Measurements from ENCODE around the gene COL20A1. TPM values are rescaled to one million over a fixed set of nuclear protein-coding genes. Genes with fewer than 3 reads are reported as not detected.

COL20A1 gene
- total RNA-seq, 1 experiment from 2014 or later, result 0.23 TPM

GRCh38 chr20:63254232-63254605, 38.8 kb upstream of the COL20A1 start, which contains the start of gene NKAIN4:
Gene NKAIN4, minus strand, starts transcription at chr20:63254463. Its CDS starts 13 bp downstream, at chr20:63254450.
- Histone ChIP-seq H3K27me3 (ENCODE audit: control insufficient read depth, insufficient read depth, low read length) (no peaks in the 10 kb centered on the region; the same call in 1 of the 2 replicates), H3K4me3 (ENCODE audit: low read depth in 2 of 2, low read length in 2 of 2) (peak within 1 kb of the TSS; percentile 30 to 35), H3K27ac (ENCODE audit: low read length) (no peak within 1 kb of the TSS), H3K4me1 (ENCODE audit: control insufficient read depth, insufficient read depth, low read length) (peaks cover 14% of the 10 kb centered on the region), H3K9me3 (ENCODE audit: control insufficient read depth, insufficient read depth, low read depth, low read length) (no peaks in the 10 kb centered on the region), H3K36me3 (ENCODE audit: control insufficient read depth, insufficient read depth, low read length) (no peaks in the 10 kb centered on the region)
- CTCF ChIA-PET, result interaction anchor here (1.0 to 4.0 kb wide), 3 partner anchors 21 to 31 kb away, joined by 5 to 37 read pairs (median 25); no protein-coding TSS in a partner anchor
- intact Hi-C loops (cut with micrococcal nuclease; ENCODE audit: unreplicated experiment) (no loop called here), in situ Hi-C loops (cut with HindIII; ENCODE audit: low pct_unique_long_range_greater_than_20kb, low sequenced_read_pairs) (no loop called here)
- no TSS peak for BruUV-seq (replicated peaks)
- POLR2A ChIA-PET, result no interaction called here
- no peak for TF ChIP-seq TCF7L2 (IDR thresholded peaks at IDR 0.05; ENCODE audit: low read depth, low read length)
- no peak for TF ChIP-seq CTCF (IDR thresholded peaks at IDR 0.05)
- no peak for TF ChIP-seq SIN3A (IDR thresholded peaks at IDR 0.05; ENCODE audit: borderline replicate concordance, insufficient read depth, low read depth, low read length)
- TF ChIP-seq POLR2AphosphoS5 (IDR thresholded peaks at IDR 0.05; ENCODE audit: low read depth, low read length), result no peak
- TF ChIP-seq REST (IDR thresholded peaks at IDR 0.05; ENCODE audit: insufficient read depth in 1 of 2, low read depth in 2 of 2, low read length in 1 of 2), result no peak
- DNase-seq (ENCODE audit: low read depth, low spot score), result no peak
- ATAC-seq, result no peak

GRCh38 chr20:63254606-63255384, 38.2 kb upstream of the COL20A1 start:
- POLR2A ChIA-PET, result no interaction called here

More at GRCh38 chr20:63254606-63255384, 38.2 kb upstream of the COL20A1 start:
- Histone ChIP-seq H3K27ac (ENCODE audit: low read length) (no peak overlapping the region), H3K4me3 (ENCODE audit: low read depth in 2 of 2, low read length in 2 of 2) (peak overlapping the region in 1 of 2 experiments; percentile 23; a peak in 3 of 4 replicates), H3K27me3 (ENCODE audit: control insufficient read depth, insufficient read depth, low read length) (no peaks in the 10 kb centered on the region; the same call in 1 of the 2 replicates), H3K9me3 (ENCODE audit: control insufficient read depth, insufficient read depth, low read depth, low read length) (no peaks in the 10 kb centered on the region), H3K4me1 (ENCODE audit: control insufficient read depth, insufficient read depth, low read length) (peaks cover 8% of the 10 kb centered on the region; the same call in 1 of the 2 replicates), H3K36me3 (ENCODE audit: control insufficient read depth, insufficient read depth, low read length) (no peaks in the 10 kb centered on the region)
- TF ChIP-seq CTCF (IDR thresholded peaks at IDR 0.05) (peak; percentile 79; the same call in 1 of the 2 replicates), POLR2AphosphoS5 (IDR thresholded peaks at IDR 0.05; ENCODE audit: low read depth, low read length) (no peak)
- BruUV-seq (replicated peaks), result no TSS peak
- CTCF ChIA-PET, result interaction anchor here (0.7 to 2.5 kb wide), 4 partner anchors 13 to 41 kb away, joined by 3 to 37 read pairs (median 4); no protein-coding TSS in a partner anchor
- no peak for DNase-seq (ENCODE audit: low read depth, low spot score)
- in situ Hi-C loops (cut with HindIII; ENCODE audit: low pct_unique_long_range_greater_than_20kb, low sequenced_read_pairs), result no loop called here
- ATAC-seq, result peak; percentile 67
- intact Hi-C loops (cut with micrococcal nuclease; ENCODE audit: unreplicated experiment), result no loop called here
